Measurements from ENCODE around the gene TRPM7.
"Not testable (repeated sequence)": the region's sequence is repeated elsewhere in the genome, so short reads cannot be mapped to it uniquely, and the experiment has no call there.

The TRPM7 gene

DNA sequence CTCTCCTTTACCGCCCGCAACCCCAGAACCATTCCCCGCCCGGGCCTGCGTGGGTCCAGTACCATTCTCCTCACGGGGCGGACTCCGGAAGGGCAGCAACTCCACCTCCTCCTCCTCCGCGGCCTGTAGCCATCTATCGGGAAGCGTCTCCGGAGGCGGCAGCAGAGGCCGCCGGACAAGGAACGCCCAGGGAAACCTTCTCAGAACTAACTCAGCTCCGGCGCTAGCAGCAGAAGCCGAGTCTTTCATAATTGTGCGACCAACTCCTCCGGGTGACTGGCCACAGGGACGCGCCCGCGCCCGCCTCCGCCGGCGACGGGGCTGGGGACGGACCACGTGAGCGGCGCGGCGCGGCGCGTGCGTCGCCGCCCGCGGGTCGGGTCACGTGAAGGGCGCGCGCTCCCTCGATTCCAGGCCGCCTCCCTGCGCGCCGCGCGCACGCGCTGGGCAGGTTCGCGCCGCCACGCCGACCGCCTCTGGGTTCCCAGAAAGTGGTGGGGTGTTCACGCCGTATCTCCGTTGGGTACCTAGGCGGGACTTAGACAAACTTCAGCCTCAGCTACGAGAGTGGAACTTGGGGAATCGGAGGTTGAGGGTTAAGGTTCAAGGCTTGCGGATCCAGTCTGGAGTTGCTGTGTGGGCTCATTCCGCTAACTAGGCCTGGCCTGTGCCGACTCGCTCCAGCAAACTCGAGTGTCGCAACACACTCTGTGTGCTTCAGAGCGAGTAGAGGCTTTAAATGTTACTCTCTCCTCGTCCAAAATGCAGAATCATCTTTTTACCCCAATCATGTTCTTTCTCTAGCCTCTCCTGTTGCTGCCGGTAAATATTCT is at the start of gene TRPM7:
TRPM7 (minus strand) TSS at position 329 of the 833 bp plus-strand sequence; CDS start at position 65, 264 bp downstream.
- peak; percentile 88 for DNase-seq

GRCh38 chr15:50735156-50735555 is 48.6 kb upstream of the TRPM7 start:
- no peak for DNase-seq

DNA sequence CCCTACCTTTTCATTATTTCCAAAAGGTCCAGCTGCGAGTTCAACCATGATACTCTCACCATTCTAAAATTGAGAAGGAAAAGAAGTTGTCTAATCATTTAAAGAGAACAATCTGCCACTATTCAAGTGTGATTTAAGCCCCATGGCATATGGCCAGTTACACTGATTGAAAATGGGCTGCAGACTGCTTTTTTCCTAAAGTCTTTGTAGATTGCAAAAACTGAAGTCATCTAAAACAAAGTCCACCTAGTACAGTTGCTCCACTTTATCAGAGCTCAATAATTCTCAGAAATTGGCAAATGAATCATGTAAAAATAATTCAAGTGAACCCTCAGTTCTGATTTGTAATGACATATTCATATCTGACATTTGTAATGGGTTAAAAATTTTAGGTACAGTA is 39.7 kb upstream of the TRPM7 start:
- DNase-seq = no peak

GRCh38 chr15:50718700-50719125 is 32.1 kb upstream of the TRPM7 start:
- DNase-seq = no peak

- DNase-seq = no peak
Measured at GRCh38 chr15:50712018-50712417, 25.4 kb upstream of the TRPM7 start.

GRCh38 chr15:50710585-50710984 is 24.0 kb upstream of the TRPM7 start:
- DNase-seq = no peak

DNA sequence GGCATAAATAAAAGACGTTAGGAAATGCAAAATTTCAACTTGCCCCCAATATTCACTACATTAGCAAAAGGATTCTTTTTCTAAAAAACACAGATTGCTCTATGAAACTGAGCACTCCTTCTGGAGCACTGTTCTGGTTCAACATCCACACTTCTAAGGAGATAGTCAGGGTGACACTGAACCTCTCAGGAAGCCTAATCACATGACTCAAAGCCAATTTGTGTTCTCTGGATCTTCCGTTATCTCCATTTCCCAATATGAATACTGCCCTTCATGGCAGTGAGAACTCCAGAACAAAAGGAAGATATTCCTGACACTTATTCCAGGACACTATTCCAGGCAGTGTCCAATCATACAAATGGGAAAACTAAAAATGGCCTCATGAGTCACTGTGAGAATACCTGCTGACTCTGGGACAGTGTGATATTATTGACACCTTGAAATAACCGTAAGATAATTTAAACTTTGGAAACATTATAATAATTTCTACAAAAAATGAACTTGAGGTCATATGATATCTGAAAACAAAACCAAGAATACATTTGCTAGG is 21.4 kb upstream of the TRPM7 start:
- no peak for DNase-seq

- DNase-seq = peak; percentile 45
Measured at GRCh38 chr15:50702762-50703334, 16.3 kb upstream of the TRPM7 start.

DNA sequence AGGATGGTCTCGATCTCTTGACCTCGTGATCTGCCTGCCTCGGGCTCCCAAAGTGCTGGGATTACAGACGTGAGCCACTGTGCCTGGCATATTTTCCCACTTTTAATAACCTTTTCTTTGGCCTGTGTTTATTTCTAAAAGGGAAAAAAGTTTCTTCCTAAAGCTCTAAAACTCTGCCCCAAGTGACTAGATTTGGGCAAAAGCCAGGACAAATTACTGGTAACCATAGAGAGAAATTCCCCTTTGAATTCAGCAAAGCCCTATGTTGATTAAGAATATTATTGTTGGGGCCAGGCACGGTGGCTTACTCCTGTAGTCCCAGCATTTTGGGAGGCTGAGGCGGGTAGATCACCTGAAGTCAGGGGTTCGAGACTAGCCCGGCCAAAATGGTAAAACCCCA is 11.5 kb upstream of the TRPM7 start:
- DNase-seq = no peak

GRCh38 chr15:50697109-50697797 is 10.7 kb upstream of the TRPM7 start:
- no peak for DNase-seq

DNA sequence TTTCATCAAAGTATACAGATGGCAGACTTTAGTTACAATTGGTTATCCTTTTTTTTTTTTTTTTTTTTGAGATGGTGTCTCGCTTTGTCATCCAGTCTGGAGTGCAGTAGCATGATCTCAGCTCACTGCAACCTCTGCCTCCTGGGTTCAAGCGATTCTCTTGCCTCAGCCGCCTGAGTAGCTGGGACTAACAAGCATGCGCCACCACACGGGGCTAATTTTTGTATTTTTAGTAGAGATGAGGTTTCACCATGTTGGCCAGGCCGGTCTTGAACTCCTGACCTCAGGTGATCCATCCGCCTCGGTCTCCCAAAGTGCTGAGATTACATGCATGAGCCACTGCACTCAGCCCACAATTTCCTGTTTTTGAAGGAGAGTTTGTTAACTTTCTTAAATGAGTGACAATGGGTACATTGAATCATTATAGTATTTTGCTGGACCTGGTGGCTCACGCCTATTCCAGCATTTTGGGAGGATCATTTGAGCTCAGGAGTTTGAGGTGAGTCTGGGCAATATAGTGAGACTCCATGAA is 8.1 kb upstream of the TRPM7 start:
- DNase-seq = not testable (repeated sequence)

DNA sequence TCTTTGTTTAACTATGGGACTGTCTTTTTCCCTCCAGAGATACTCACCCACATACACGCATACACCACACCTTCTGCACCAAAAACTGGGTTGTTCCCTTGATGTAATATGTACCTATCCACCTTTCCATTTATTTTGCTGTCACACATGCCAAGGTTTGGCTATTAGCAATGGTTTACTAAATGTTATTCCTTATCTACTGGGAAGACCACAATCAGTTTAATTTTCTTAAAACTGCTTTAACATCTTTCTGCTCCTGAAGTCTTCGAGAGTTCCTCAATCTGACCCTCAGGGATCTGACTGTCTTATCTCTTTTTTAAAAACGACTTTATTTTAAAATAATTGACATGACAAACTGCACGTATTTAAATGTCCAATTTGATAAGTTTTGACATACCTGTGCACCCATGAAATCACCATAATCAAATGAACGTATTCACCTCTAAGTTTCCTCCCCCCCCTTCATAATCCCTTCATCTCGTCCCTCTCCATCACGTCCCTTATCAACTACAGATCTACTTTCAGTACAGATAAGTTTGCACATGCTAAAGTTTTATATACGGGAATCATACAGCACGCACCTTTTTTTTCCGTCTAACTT is 805 bp upstream of the TRPM7 start:
- no peak for DNase-seq

DNA sequence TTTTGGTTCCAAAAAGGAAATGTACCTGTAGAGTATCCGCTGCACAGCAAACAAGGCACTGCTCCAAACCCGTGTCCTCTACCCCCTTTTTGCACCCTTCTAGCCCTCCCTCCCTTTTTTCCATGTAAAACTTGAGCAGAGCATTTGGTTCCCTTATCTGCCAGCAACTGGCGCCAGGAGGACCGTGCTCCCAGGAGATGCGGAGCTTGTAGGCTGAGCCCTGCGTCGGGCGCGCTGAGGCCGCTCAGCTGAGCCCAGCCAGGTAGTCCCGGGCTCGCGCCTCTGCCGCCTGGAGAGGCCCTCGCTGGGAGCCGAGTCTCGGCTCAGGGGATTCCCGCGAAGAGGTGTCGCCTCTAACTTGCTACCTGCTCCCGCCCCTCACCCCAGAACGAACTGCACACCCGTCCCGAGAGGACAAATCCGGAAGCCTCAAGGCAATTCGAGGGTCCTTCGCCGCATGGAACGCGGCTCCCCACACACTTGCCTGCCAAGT is 575 bp downstream of the TRPM7 start:
- peak; percentile 38 for DNase-seq

GRCh38 chr15:50685191-50685975 is 1.2 kb downstream of the TRPM7 start:
- no peak for DNase-seq

GRCh38 chr15:50681467-50681866 is 5.1 kb downstream of the TRPM7 start:
- no peak for DNase-seq

GRCh38 chr15:50676799-50677483 is 9.7 kb downstream of the TRPM7 start:
- DNase-seq = peak; percentile 93

DNA sequence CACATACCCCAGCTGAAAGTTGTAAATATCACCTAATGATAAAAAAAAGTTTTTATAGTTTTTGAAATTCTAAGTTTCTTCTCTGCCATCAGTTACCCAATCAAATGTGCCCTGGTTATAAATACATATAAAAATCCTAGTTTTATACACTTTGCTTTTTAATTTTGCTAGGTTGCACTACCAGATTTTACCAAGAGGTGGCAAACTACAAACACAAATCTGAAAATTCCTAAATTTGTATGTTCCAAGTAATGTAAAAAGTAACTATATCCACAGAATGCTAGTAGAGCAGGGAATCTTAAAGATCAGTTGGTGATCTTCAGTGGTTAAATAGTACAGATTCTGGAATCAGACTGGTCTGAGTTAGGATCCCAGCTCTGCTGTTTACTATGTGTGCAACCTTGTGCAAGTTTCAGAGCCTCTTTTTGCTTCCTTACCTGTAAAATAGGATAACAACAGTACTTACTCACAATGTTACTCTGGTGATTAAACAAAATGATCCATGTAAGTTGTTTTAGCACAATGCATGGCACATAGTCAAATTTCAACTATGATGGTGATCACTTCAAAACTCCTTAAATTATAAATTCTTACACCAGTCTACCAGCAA is 11.0 kb downstream of the TRPM7 start:
- peak; percentile 7 for DNase-seq

DNA sequence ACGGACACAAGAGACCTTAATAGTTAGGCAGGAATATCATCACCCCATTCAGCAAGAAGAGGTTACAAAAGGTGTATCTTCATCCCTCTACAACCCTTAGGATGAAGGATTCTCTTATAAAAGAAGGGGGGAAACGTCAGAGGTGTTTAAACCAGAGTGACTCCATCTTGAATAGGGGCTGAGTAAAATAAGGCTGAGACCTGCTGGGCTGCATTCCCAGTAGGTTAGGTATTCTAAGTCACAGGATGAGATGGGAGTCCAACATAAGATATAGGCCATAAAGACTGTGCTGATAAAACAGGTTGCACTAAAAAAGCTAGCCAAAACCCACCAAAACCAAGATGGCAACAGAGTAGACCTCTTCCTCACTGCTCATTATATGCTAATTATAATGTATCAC is 16.5 kb downstream of the TRPM7 start:
- no peak for DNase-seq

- DNase-seq = no peak
Measured at GRCh38 chr15:50669611-50670010, 17.0 kb downstream of the TRPM7 start.

DNA sequence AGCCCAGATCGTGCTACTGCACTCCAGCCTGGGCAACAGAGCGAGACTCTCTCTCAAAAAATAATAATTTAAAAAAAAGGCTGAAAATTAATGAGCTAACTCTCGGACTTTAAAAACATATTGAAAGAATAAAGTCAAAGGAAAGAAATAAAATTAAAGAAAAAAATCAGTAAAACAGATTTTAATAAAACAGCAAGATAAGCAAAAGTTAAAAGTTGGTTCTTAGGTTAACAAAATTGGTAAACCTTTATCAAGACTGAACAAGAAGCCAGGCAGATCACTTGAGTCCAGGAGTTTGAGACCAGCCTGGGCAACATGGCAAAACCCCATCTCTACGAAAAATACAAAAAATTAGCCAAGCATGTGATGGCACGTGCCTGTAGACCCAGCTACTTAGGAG is 20.7 kb downstream of the TRPM7 start:
- no peak for DNase-seq

DNA sequence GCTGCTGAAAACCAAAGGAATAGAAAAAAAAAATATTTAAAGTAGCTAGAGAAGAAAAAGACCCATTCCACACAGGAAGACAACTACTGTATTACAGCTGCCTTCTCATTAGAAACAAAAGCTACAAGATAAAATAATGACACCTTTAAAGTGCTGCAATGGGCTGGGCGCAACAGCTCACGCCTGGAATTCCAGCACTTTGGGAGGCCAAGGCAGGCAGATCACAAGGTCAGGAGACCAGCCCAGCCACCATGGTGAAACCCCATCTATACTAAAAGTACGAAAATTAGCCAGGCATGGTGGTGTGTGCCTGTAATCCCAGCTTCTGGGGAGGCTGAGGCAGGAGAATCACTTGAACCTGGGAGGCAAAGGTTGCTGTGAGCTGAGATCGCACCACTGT is 31.0 kb downstream of the TRPM7 start:
- DNase-seq = no peak

All from NCI-H226 (cell line).